KMS-11 (cell line): ENCODE data around the gene AGBL3.

Experiments
- H2AFZ ChIP-seq: fragments of 200-600 bp; sonication (generic); 2 replicates; pipeline ENCODE4 v1.6.1; 2016; ENCODE audit warnings: antibody characterized with exemption, mixed run types, low read depth
- H3K27ac ChIP-seq: fragments of 200-600 bp; sonication (generic); 2 replicates; pipeline ENCODE4 v1.6.1; 2016; ENCODE audit warnings: mild to moderate bottlenecking, mixed run types
- H3K27me3 ChIP-seq: fragments of 200-600 bp; sonication (generic); 2 replicates; pipeline ENCODE4 v1.6.1; 2017; ENCODE audit warnings: mild to moderate bottlenecking, low read depth, mixed run types, moderate library complexity; ENCODE audit not compliant: insufficient read depth
- H3K36me3 ChIP-seq: fragments of 200-600 bp; sonication (generic); 2 replicates; pipeline ENCODE4 v1.6.1; 2017; ENCODE audit warnings: mild to moderate bottlenecking, mixed run types; ENCODE audit not compliant: insufficient read depth
- H3K4me1 ChIP-seq: fragments of 200-600 bp; sonication (generic); 2 replicates; pipeline ENCODE4 v1.6.1; 2016; ENCODE audit warnings: mild to moderate bottlenecking, low read depth, mixed run types; ENCODE audit not compliant: poor library complexity, severe bottlenecking
- H3K4me2 ChIP-seq: fragments of 200-600 bp; sonication (generic); 2 replicates; pipeline ENCODE4 v1.7.0; 2016; ENCODE audit warnings: mild to moderate bottlenecking, mixed run types
- H3K4me3 ChIP-seq: fragments of 200-600 bp; sonication (generic); IDR thresholded peaks from 2 replicates; pipeline ENCODE4 v1.6.1; 2017; ENCODE audit warnings: low read depth, low read length, mixed read lengths; ENCODE audit not compliant: insufficient read depth
- H3K79me2 ChIP-seq: fragments of 200-600 bp; sonication (generic); 2 replicates; pipeline ENCODE4 v1.6.1; 2016; ENCODE audit warnings: low read depth, mixed run types; ENCODE audit not compliant: insufficient read depth
- H3K9ac ChIP-seq: fragments of 200-600 bp; sonication (generic); 2 replicates; pipeline ENCODE4 v1.6.1; 2016; ENCODE audit warnings: mild to moderate bottlenecking, mixed run types
- H4K20me1 ChIP-seq: fragments of 200-600 bp; sonication (generic); 2 replicates; pipeline ENCODE4 v1.6.1; 2016; ENCODE audit warnings: mild to moderate bottlenecking, mixed run types; ENCODE audit not compliant: insufficient read depth
- CTCF ChIP-seq: fragments of 200-600 bp; sonication (generic); conservative IDR thresholded peaks from 2 replicates; pipeline ENCODE4 v1.6.1; 2017; ENCODE audit warnings: low read depth, mild to moderate bottlenecking, antibody characterized with exemption, low read length, moderate library complexity, mixed read lengths

Gene AGBL3

GRCh38 chr7:135177028-135177696 lies 190.9 kb downstream of the AGBL3 start:
- H3K4me2 ChIP-seq = no peak overlapping the region
- TF ChIP-seq CTCF = no peak
- no peak overlapping the region for H2AFZ ChIP-seq
- H3K4me3 ChIP-seq = no peak overlapping the region
- no peak overlapping the region for H3K27ac ChIP-seq
- H3K9ac ChIP-seq = no peak overlapping the region
- no peaks in the 10 kb centered on the region for H3K27me3 ChIP-seq
- H3K79me2 ChIP-seq = no peaks in the 10 kb centered on the region
- no peaks in the 10 kb centered on the region for H3K4me1 ChIP-seq
- H3K36me3 ChIP-seq = no peaks in the 10 kb centered on the region
- no peaks in the 10 kb centered on the region for H4K20me1 ChIP-seq

GRCh38 chr7:135178364-135178763 lies 192.1 kb downstream of the AGBL3 start:
- no peak overlapping the region for H3K4me2 ChIP-seq
- no peaks in the 10 kb centered on the region for H3K36me3 ChIP-seq
- no peak overlapping the region for H2AFZ ChIP-seq
- no peaks in the 10 kb centered on the region for H3K4me1 ChIP-seq
- no peak overlapping the region for H3K9ac ChIP-seq
- no peaks in the 10 kb centered on the region for H3K79me2 ChIP-seq
- no peak for TF ChIP-seq CTCF
- no peaks in the 10 kb centered on the region for H4K20me1 ChIP-seq
- no peak overlapping the region for H3K27ac ChIP-seq
- no peak overlapping the region for H3K4me3 ChIP-seq
- H3K27me3 ChIP-seq = no peaks in the 10 kb centered on the region

- Histone ChIP-seq H2AFZ (no peak overlapping the region), H3K27me3 (no peaks in the 10 kb centered on the region), H4K20me1 (no peaks in the 10 kb centered on the region), H3K4me2 (no peak overlapping the region), H3K27ac (no peak overlapping the region), H3K4me3 (no peak overlapping the region), H3K4me1 (no peaks in the 10 kb centered on the region), H3K9ac (no peak overlapping the region), H3K79me2 (no peaks in the 10 kb centered on the region), H3K36me3 (no peaks in the 10 kb centered on the region)
- TF ChIP-seq CTCF = no peak
These were observed 193.1 kb downstream of the AGBL3 start for GRCh38 chr7:135179321-135179925.

- Histone ChIP-seq H3K27me3 (no peaks in the 10 kb centered on the region), H3K4me3 (no peak overlapping the region), H4K20me1 (no peaks in the 10 kb centered on the region), H3K4me1 (peaks cover 4% of the 10 kb centered on the region), H3K4me2 (no peak overlapping the region), H3K27ac (no peak overlapping the region), H2AFZ (no peak overlapping the region), H3K79me2 (no peaks in the 10 kb centered on the region), H3K9ac (no peak overlapping the region), H3K36me3 (no peaks in the 10 kb centered on the region)
- no peak for TF ChIP-seq CTCF
These were observed 193.8 kb downstream of the AGBL3 start for GRCh38 chr7:135180122-135180521.
